GM18907 (cell line): Measurements from ENCODE around the gene TNFRSF21.
"Not testable (repeated sequence)": the region's sequence is repeated elsewhere in the genome, so short reads cannot be mapped to it uniquely, and the experiment has no call there.

Experiments used
- ATAC-seq: cut with Tn5 transposase; IDR thresholded peaks from one replicate; pipeline ENCODE4 v1.9.1; 2021; ENCODE audit warnings: mild to moderate bottlenecking, moderate library complexity; ENCODE audit not compliant: unreplicated experiment

The TNFRSF21 gene

DNA sequence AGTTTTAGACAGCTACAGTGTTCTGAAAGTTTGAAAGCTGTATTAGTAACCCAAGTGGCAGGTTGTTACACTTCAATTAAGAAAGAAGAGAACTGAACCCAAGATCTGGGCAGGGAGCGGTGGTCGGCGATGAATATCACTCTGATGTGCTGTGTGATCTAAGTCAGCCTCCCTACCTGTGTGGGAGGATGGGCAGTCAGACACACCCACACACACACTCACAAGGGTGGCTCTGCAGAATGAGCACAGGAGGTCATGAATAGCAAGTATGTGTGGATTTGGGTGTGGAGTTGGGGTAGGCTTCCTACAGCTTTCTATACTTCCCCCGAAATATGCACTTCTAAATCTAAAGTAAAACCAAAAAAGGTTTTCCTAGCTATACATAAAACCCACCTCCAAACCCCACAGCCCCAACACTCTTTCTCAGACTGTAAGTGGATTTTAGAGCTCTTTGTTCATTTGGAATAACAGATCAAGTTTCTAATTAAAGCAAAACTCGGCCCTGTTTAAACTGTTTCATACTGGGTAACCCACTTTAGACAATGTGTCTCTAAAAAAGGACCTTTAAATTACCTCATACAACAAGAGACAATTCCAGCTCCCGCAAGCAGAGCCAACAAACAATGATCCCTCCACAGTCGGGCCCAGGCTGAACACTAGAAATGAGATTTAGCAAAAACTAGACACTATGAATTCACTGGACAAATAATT, 19.4 kb downstream of the TNFRSF21 start:
- ATAC-seq = no peak

DNA sequence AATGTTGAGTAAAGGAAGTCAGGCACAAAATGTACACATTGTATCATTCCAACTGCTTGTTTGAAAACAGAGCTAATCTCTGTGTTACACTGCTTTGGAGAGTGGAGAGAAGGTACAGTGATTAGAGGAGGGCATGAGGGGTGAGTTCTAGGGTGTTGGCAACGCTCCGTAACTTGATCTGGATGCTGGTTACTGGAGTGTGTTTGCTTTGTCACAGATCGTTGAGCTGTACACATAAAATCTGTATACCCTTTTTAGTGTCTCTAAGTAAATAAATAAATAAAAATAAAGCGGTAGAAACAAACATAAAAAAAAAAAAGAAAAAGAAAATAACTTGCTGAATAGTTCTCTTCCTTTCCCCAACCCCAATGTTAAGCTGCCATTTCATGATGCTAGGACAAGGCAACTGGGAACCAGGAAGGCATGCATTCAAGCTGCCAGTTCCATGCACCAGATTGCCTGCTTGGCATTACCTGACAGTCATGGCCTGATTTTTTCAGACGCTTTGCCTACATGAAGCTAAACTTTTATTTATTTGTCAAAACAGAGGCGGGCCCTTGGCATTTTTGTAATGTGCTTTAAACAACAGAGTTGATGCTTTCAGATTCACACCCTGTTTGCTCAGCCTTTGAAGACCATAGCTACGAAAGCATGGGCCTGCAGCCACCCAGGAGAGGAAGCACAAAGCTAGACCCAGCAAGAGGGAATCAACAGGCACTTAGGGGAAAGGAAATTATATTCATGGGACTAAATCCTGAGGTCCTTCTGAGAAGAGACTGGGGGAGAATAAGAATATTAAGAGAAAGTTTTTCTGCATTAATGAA, 21.2 kb downstream of the TNFRSF21 start:
- ATAC-seq = no peak

DNA sequence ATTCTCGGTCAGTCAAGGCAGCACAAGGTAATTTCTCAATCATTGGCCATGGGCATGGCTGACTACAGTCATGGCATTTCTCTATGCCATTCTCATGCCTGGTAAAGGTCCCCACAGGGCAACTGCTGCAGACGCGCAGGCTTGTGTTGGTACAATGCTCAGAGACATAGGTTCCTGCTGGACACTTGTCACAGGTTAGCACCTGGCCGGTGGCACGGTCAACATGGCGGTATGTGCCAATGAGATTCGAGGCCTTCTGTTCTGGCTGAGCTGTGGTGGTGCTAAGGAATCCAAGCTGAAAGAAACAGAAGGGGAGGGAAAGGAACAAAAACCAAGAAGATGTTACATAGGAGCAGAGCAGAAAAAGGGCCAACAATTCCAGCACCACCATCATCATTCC, 23.4 kb downstream of the TNFRSF21 start:
- no peak for ATAC-seq

DNA sequence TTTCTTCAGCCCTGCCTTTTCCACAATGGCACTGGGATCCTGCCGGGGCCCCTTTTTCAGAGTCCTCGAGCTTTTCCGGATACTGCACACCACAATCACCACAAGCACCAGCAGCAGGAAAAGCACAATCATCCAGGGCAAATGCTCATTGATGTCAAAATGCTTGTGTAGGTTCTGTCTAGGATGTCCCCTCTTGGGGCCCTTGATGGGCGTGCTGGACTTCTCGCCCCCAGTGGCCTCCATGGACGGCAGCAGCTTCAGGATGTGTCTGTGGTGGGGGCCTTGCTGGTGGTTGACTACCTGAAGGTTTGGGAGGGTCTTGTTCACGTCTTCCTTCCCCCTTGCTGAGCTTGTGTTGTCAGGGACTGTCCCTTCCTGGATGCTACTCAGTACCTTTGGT, 25.7 kb downstream of the TNFRSF21 start:
- no peak for ATAC-seq

DNA sequence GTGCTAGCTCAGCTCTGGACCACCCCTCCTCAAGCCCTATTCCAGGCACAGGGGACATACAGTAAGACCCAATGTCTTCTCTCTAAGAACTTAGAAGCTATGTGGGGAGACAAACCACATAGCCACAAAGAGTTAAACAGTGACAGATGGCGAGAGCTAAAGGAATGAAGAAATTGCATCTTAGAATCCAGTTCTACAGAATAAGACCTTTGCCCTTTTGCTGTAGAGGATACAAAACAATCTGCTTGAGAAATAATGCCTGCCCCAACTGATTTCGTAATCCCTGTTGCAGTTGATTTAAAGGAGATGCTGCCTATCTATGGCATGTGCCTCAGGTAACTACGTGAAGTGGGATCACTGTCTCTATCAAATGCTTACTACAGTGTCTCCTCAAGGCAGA, 31.2 kb downstream of the TNFRSF21 start:
- peak; percentile 81 for ATAC-seq

DNA sequence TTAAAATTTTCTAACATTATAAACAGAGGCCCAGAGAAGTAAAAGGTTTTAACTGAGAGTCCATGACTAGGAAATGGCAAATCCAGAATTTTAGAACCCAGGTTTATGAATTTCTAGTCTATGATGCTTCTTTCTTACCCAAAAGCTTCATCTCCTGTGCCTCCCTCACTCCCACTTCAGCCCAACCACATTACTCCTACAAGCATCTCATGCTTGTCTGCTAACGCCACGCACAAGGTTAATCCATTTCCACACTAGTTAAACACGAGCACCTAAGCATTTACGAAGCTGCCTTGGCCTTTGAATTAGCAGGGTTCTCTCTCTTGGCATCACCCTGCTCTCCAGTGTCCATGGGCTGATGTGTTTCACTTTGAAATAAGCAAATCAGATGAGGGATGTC, 32.0 kb downstream of the TNFRSF21 start:
- no peak for ATAC-seq

DNA sequence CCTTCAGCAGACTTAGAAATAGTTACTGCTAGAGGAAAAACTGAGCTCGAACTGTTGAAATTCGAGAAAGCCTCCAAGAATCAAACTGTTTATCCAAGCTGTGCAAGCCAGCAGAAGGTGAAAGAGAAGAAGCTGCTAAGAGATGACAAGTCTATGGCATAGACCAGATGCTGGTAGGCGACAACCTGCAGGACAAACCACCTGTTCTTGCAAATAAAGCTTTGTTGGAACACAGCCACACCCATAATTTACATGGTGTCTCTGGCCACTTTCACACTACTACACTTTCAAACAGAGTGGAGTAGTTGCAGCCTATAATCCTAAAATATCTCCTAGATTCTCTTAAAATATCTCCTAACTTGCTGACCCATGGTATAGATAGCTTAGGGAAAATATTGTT, 33.3 kb downstream of the TNFRSF21 start:
- no peak for ATAC-seq

DNA sequence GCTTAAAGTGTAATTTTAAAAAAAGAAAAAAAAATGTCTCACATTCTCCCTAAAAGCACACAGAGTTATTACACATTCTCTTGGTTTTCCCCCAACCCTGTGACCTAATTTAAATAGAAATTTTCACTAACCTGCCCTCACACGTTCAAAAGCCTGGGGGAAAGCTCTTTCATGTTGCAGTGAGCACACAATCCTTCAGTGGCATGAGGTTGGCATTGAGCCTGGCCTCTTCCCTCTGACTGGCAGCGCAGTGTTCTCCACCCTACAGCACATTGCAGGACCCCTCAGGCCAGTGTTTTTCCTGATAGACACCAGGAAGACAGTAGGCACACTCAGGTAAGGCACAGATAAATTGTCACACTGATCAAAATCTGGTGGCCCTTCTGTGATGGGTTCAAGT, 34.1 kb downstream of the TNFRSF21 start:
- ATAC-seq = no peak

DNA sequence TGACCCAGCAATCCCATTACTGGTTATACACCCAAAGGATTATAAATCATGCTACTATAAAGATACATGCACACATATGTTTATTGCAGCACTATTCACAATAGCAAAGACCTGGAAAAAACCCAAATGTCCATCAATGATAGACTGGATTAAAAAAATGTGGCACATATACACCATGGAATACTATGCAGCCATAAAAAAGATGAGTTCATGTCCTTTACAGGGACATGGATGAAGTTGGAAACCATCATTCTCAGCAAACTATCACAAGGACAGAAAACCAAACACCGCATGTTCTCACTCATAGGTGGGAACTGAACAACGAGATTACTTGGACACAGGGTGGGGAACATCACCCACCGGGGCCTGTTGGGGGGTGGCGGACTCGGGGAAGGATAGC, 34.6 kb downstream of the TNFRSF21 start:
- not testable (repeated sequence) for ATAC-seq

DNA sequence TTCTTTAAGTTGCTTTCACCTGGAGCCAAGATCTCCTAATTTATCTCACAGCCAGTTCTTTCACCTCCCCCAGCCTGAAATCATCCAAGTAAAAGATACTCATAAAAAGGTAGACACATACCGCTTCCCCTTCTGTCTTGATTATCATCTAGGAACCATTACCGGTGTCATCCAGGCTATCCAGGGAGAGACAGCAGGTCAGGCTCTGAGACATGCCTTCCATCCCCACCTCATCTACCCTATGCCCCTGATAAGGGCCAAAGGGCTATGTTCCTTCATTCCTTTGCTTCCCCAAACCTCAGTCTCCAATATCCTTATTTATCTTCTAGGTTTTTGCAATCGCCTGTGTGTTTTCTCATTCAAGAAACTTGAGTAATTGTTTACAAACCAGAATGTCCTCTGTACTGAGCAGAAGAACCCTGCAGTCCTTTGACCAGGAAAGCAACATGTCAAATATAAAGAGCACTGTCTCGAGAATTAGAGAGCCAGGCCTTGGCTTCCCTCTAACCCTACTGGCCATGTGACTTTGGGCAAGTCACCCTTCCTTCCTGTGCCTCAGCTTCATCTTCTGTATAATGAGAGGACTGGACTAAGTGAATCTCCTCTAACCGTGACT, 41.0 kb downstream of the TNFRSF21 start:
- ATAC-seq = no peak

DNA sequence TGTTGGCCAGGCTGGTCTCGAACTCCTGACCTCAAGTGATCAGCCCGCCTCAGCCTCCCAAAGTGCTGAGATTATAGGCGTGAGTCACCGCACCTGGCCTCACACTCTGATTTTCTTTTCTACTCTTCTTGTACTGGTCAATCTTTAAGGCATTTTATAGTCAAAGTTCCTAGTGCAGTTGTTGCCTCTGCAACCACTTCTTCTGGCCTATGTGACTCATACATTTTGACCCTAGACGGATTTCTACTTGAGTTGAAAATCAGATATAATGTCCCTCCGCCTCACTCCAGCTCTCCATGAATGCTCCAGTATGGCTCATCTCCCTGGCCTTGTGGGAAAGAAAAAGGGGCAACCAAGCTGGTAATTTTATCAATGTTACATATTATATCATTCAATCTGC, 42.4 kb downstream of the TNFRSF21 start:
- ATAC-seq = no peak

DNA sequence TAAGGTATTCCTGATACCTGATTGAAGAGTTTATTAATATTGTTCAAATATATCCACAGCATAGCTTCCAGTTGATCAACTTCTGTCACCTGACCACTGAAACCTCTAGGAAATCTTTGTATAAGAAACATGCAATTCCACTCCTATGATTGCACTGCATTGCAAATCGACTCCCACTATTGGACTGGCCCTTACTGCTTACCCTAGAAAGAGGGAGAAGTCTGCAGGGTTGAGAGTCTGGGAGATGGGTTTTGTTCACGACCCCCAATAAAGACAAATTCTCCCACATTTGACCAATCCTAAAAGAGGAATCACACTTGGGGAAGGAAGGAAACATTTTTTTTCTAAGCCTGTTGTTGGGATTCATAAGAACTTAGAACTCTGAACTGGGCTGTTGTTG, 43.7 kb downstream of the TNFRSF21 start:
- ATAC-seq = no peak

DNA sequence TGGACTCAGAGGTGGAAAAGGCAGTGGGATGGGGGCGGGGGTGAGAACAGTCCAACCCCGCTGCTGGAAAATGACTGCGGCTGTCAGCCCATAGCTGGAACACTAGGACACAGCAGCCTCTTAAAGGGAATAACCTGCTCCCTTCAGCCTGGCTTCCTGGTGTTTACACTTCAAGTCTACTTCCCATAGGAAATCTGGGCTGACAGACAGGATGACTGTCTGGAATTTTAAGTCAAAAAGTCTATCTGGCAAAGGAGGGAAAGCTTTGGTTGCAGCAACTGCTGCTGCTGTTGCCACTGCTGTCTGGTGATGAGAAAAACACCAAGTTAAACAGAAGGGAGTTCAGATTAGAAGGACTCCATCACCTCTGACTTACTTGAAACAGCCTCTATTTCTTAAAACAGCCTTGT, 44.9 kb downstream of the TNFRSF21 start:
- no peak for ATAC-seq

DNA sequence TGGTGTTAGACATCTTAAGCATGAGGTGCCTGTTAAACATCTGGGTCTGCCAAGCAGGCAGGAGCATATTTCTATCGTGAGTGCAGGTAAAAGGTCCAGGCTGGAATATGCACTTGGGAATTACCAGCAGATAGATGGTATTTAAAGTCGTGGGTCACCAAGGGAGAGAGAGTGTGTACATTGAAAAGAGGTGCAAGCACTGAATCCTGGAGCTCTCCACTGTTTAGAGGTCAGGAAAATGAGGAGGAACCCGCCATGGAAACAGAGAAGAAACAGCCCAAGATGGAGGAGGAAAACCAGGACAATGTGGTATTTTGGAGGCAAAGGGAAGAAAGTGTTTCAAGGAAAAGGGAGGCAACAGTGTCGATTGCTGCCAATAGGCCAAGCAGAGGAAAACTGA, 46.4 kb downstream of the TNFRSF21 start:
- ATAC-seq = no peak

DNA sequence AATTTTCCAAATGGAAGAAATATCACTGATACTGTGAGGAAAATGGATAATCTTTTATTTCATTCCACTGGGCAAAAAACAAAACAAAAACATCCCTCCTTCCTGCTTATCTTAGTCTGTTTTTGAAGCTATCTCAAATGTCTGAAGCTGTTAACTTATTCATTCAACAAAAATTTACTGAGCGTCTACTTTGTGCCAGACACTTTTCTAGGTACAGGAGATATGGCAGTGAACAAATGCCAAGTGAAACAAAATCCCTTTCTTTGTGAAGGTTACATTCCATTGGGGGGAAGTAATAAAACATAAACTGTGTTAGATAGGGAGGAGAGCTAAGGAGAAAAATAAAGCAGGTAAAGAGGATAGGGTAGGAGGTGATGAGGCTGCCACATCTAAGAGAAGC, 47.5 kb downstream of the TNFRSF21 start:
- ATAC-seq = no peak

DNA sequence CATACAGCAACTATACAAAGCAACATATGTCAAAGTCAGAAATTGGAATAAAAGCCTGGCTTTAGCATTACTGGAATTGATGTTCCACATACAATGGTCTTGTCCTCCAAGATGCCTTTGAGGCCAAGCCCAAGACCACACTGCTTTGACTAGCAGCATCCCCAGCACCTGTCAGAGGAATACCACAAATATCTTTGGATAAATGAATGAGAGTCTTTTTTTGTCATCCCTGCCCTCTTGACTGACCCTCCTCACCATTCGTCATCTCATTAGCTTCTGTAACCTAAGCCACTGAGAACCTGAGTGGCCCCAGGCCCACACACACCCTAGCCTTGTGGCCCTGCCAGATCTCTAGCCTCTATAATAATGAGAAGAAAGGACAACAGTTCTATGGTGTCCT, 48.5 kb downstream of the TNFRSF21 start:
- no peak for ATAC-seq

DNA sequence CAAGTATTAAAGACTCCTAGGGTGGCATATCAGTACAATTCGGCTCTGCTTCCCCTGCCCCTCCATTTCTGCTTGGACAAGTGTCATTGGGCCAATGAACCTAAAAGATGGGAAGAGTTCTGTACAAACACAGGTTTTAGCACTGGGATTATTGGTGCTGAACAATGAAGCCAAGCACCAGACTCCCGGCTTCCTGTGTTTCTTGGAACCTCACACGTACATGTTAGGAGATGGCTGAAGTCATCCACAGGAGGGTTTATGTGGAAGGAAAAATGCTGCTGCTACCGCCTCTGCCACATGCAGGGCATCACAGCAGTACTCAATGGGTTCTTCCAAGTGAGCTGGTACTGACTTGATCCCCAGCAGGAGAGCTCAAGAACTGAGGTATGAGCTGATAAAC, 49.7 kb downstream of the TNFRSF21 start:
- ATAC-seq = no peak

DNA sequence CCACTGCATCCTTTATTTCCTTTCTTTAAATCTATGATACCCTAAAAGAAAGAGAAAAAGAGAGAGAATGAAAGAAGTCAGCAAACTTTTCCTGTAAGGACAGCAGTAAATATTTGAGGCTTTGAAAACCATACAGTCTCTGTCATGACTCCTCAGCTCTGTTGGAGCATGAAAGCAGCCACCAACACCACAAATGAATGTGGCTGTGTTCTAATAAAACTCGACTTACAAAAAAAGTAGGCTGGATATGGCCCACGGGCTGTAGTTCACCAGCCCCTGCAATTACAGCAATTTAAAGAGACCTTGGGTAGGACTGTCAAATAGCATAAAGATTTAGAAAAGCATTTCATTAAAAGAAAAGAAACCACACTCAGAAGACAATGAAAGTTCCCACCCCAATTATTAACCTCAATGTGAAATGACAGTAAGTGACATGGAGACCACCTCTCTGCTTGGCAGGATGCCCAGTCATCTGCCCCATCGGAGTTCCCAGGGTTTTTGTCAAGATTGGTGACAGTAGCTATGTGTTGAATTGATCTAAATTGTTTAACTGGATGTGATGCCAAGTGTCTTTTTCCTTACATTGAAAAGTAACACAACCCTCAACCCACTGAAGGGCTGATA, 50.9 kb downstream of the TNFRSF21 start:
- no peak for ATAC-seq

DNA sequence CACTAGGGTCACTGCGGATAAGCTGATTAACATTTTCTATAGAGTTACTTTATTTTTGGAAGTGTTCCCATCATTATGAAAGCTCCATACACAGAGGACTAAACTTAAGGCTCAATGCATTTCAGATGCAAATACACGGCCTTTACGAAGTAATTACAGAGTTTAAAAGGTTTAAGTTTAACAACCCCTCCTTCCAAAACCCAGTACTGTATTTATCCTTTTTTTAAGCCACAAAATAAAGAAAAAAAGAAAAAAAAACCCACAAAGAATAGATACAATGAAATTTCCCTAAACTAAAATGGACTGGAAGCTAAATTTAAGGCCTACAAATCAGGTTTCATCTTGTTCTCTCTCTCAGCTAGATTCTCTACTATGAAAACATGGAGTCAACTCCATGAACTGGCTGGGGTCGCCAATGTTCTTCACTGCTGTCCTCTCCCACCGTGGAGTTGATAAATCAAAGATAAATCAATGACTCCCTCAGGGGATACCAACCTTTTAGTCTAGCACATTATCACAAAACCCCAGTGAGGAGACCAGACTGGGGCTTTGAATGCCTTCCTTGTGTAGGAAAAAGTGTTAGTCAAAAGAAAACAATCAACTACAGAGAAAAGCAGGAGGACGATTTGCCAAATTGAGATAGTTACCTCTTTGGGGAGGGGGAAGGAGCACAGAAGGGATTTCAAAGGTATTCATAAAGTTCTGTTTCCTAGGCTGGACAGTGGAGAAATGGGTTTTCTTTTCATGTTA, 52.5 kb downstream of the TNFRSF21 start:
- ATAC-seq = no peak

DNA sequence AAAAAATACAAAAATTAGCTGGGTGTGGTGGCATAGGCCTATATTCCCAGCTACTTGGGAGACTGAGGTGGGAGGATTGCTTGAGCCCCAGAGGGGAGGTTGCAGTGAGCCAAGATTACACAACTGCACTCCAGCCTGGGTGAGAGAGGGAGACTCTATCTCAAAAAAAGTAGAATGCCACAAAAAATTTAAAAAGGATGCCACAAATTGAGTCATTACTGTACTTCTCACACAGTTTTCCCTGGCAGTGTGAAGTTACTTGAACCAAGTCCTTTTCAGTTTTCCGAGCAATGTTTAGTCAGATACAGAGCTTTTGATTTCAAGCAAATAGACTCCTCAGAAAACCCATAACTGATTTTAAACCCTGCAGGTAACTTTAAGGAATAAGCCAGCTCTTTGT, 53.3 kb downstream of the TNFRSF21 start:
- ATAC-seq = no peak

DNA sequence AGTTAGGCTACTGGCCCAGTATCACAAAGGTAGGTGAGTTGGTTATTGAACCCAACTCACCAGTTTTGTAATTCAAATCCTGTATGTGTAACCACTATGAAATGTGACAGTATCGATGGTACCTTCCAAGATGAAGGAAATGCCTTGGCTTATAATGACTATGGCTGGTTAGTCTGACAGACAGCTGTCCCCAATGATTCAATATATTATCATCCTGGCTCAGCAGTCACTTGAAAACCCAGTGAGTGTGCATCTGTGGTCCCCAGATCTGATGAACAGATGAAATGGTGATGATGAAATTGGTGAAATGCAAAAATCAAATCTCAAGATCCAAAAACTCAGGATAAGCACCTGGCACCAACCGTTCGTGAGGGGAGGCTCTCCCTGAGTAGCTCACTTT, 54.8 kb downstream of the TNFRSF21 start:
- ATAC-seq = no peak
